ENCODE results near the gene ZNF766. TPM values are rescaled to one million over a fixed set of nuclear protein-coding genes. Genes with fewer than 3 reads are reported as not detected.

ZNF766 gene
- total RNA-seq (2022; extraction: Qiagen RNA extraction; ENCODE audit: low read depth): 7.5 to 11.2 TPM (median 11.2 TPM) in 5 replicates

GRCh38 chr19:52269338-52270261 lies at the start of gene ZNF766:
ZNF766 (plus strand) TSS chr19:52269587; CDS start chr19:52269614, 27 bp downstream.

GRCh38 chr19:52296773-52297600 lies 27.6 kb downstream of the ZNF766 start, which contains the start of gene ZNF480:
ZNF480 (plus strand) TSS chr19:52297169; CDS start chr19:52300413, 3,244 bp downstream.

GRCh38 chr19:52336117-52336790 lies 66.9 kb downstream of the ZNF766 start, which contains the start of gene ZNF610:
ZNF610 (plus strand) TSS chr19:52336243; CDS start chr19:52349173, 12,930 bp downstream.

Other genes starting within 250 kb of the ZNF766 start
- 2.8 to 4.6 TPM (median 3.7 TPM) in 5 replicates for gene ZNF614, start 241.2 kb upstream of the ZNF766 start, total RNA-seq (2022; extraction: Qiagen RNA extraction; ENCODE audit: low read depth)
- 1.7 to 2.0 TPM (median 1.9 TPM) in 5 replicates for gene ZNF432, start 220.7 kb upstream of the ZNF766 start, total RNA-seq (2022; extraction: Qiagen RNA extraction; ENCODE audit: low read depth)
- gene ZNF841, start 173.8 kb upstream of the ZNF766 start, total RNA-seq (2022; extraction: Qiagen RNA extraction; ENCODE audit: low read depth): 1.7 to 2.8 TPM (median 2.3 TPM) in 5 replicates
- 0.51 to 1.3 TPM (median 0.61 TPM) in 5 replicates for gene ZNF616, start 129.6 kb upstream of the ZNF766 start, total RNA-seq (2022; extraction: Qiagen RNA extraction; ENCODE audit: low read depth)
- 0.55 to 1.1 TPM (median 0.73 TPM) in 5 replicates for gene ZNF836, start 98.0 kb upstream of the ZNF766 start, total RNA-seq (2022; extraction: Qiagen RNA extraction; ENCODE audit: low read depth)
- 209 to 320 TPM (median 294 TPM) in 5 replicates for gene PPP2R1A, start 79.5 kb upstream of the ZNF766 start, total RNA-seq (2022; extraction: Qiagen RNA extraction; ENCODE audit: low read depth)
- 7.0 to 22.4 TPM (median 16.8 TPM) in 5 replicates for gene ZNF480, start 27.6 kb downstream of the ZNF766 start, total RNA-seq (2022; extraction: Qiagen RNA extraction; ENCODE audit: low read depth)
- gene ZNF610, start 66.7 kb downstream of the ZNF766 start, total RNA-seq (2022; extraction: Qiagen RNA extraction; ENCODE audit: low read depth): not detected in 5 replicates
- 0.36 to 1.5 TPM (median 1.0 TPM) in 5 replicates for gene ZNF880, start 100.3 kb downstream of the ZNF766 start, total RNA-seq (2022; extraction: Qiagen RNA extraction; ENCODE audit: low read depth)
- 0.08 to 0.62 TPM (median 0.54 TPM) in 3 of 5 replicates, not detected in the others for gene ZNF528, start 128.3 kb downstream of the ZNF766 start, total RNA-seq (2022; extraction: Qiagen RNA extraction; ENCODE audit: low read depth)
- gene ZNF534, start 159.6 kb downstream of the ZNF766 start, total RNA-seq (2022; extraction: Qiagen RNA extraction; ENCODE audit: low read depth): not detected in 5 replicates
- not detected in 5 replicates for gene ZNF578, start 184.0 kb downstream of the ZNF766 start, total RNA-seq (2022; extraction: Qiagen RNA extraction; ENCODE audit: low read depth)

All from A549 treated with DMSO at 1 μM for 4 hours (cell line).